Heart left ventricle (tissue), 16 donors: Measurements from ENCODE around the gene CYSRT1. TPM values are rescaled to one million over a fixed set of nuclear protein-coding genes. Genes with fewer than 3 reads are reported as not detected.

Experiments
- ATAC-seq, 4 donors: fragments of 200-7000 bp; cut with Tn5 transposase; one replicate each; pipeline ENCODE4 v1.9.1; 2020 to 2022; ENCODE audit warnings: moderate library complexity in 4 of 4, mild to moderate bottlenecking in 3 of 4, moderate number of reproducible peaks in 1 of 4
- DNase-seq, 5 donors: peaks; one replicate each; pipeline ENCODE4 v3.0.0-alpha.2; 2020
- H3K27ac ChIP-seq, 12 donors: fragments of 200-600 bp; sonication (generic) in 4 of 12; one replicate each; pipeline versions ENCODE4 v1.5.0 to v1.8.0; 2016 to 2022; ENCODE audit warnings: mild to moderate bottlenecking in 2 of 12
- H3K27me3 ChIP-seq, 9 donors: fragments of 200-600 bp; sonication (generic) in 2 of 9; one replicate each; pipeline versions ENCODE4 v1.5.1 to v1.8.0; 2016 to 2022; ENCODE audit warnings: mild to moderate bottlenecking in 3 of 9
- H3K36me3 ChIP-seq, 9 donors: fragments of 200-600 bp; sonication (generic) in 2 of 9; one replicate each; pipeline versions ENCODE4 v1.5.0 to v1.8.0; 2018 to 2022; ENCODE audit warnings: mild to moderate bottlenecking in 2 of 9
- H3K4me1 ChIP-seq, 12 donors: fragments of 200-600 bp; sonication (generic) in 4 of 12; one replicate each; pipeline versions ENCODE4 v1.5.0 to v1.8.0; 2016 to 2022; ENCODE audit warnings: mild to moderate bottlenecking in 3 of 12
- H3K4me3 ChIP-seq, 12 donors: fragments of 200-600 bp; sonication (generic) in 4 of 12; one replicate each; pipeline versions ENCODE4 v1.5.0 to v1.8.0; 2017 to 2022; ENCODE audit warnings: mild to moderate bottlenecking in 9 of 12, moderate library complexity in 4 of 12
- H3K9me3 ChIP-seq, 12 donors: fragments of 200-600 bp; sonication (generic) in 4 of 12; one replicate each; pipeline versions ENCODE4 v1.5.0 to v1.8.0; 2016 to 2022; ENCODE audit warnings: mild to moderate bottlenecking in 1 of 12
- POLR2A ChIP-seq, 2 donors: fragments of 450-650 bp; IDR thresholded peaks; one replicate each; pipeline ENCODE4 v1.6.1; 2017; ENCODE audit warnings: antibody characterized with exemption in 2 of 2, mild to moderate bottlenecking in 2 of 2, moderate library complexity in 2 of 2
- WGBS, 4 donors: extraction: QIAGEN DNeasy Blood & Tissue Kit in 2 of 4; methylation state at CpG; one replicate each; pipeline versions ENCODE4 v1.1.5 to v1.1.7; 2013 to 2018; 5-methylcytosine and 5-hydroxymethylcytosine counted together
- intact Hi-C, 10 donors: fragments of 100-400 bp; cut with DNase I; formaldehyde crosslinking; loops; one replicate each; pipeline versions ENCODE4 v1.11.1 to v1.14.2; 2022
- polyA plus RNA-seq, 2 donors: library from polyadenylated mRNA; stranded (reverse); fragments of 200-250 nt; gene quantifications; one replicate each; pipeline ENCODE4 v1.2.3, GENCODE V29; 2013
- total RNA-seq, 9 donors: library from RNA; depleted of rRNA in 2 of 9; stranded (reverse); fragments of >200 nt in 2 of 9; fragmentation: NEBNext Ultra II Directional in 3 of 9; extraction: Animal tissue kit (Norgen Biotek cat#: 25700) in 3 of 9; gene quantifications; one replicate each; pipeline versions ENCODE4 v1.1.0 to v1.2.4, GENCODE V29; 2016 to 2023
- TF ChIP-seq, protein P1 (sequence below), 12 donors: fragments of 200-600 bp; sonication (generic) in 4 of 12; IDR thresholded peaks; one replicate each; pipeline versions ENCODE4 v1.5.0 to v1.8.0; 2018 to 2022; ENCODE audit warnings: antibody characterized with exemption in 12 of 12, mild to moderate bottlenecking in 5 of 12
- donor health status: ischemic (EF 13 %, LVEDD 7.1; RV severe dilation, severe dysfunction).
- donor health status: healthy with polysubstance abuse.
- donor health status: DM: no; HTN: yes; CAD: no.
- donor health status: DM: no; HTN: no; CAD: no.
- donor health status: ischemic (EF 25% LVEDD 6.9; RV normal size, moderate dysfunction).
- donor health status: ischemic (EF 25% LVEDD 5.7; RV mildly dilated, moderate dysfunction).
- donor health status: healthy.
- donor health status: DM: yes; HTN: yes; CAD: no.
- donor health status: ischemic (EF 35%, LVEDD 5.7; RV mildly dilated, moderate dysfunction).
- donor health status: nonischemic (EF 11% LVEDD 7.7; RV severe dilation, severe dysfunction).
- donor health status: DM: yes; HTN: yes; CAD: no.
- donor health status: PGD.
- donor health status: ischemic (EF 29% LVEDD 5.4; RV normal size, mild dysfunction).
- donor health status: nonischemic (EF 23%, LVEDD 6.1; RV moderate dilation, normal function).

CYSRT1 gene
- total and polyA plus RNA-seq, 11 donors: 0.14 to 0.61 (median 0.27) TPM; not detected in 3

DNA sequence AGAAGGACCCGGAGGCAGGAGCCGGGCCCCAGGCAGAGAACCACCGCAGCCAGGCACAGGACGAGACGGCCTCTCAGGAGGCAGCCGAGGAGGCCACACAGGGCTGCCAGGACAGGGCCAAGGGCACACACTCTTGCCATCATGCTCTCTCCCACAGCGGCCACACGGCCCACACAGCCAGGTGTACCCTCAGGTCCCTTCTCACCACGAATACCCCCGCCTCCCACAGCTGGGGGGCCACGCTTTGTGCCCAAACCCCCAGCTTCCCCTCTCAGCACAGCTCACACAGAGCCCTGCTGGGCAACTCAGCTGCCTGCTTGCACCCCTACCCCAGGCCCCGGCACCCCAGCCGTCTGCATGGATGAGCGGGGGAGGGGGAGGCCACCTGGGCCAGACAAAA is 31.2 kb upstream of the CYSRT1 start:
- no peaks in the 10 kb centered on the region for H3K27me3 ChIP-seq
- 81 to 90% (median 84%) methylated on average over 10 to 14 of the region's 14 CpGs for WGBS, 4 donors
- ATAC-seq (no peak), DNase-seq (no peak)
- H3K9me3 ChIP-seq: no peaks in the 10 kb centered on the region
- peak overlapping the region; percentile 26 to 89 (median 66) for H3K27ac ChIP-seq
- peaks cover 11 to 90% (median 63%) of the 10 kb centered on the region in 12 donors for H3K4me1 ChIP-seq
- TF ChIP-seq, protein P1, sequence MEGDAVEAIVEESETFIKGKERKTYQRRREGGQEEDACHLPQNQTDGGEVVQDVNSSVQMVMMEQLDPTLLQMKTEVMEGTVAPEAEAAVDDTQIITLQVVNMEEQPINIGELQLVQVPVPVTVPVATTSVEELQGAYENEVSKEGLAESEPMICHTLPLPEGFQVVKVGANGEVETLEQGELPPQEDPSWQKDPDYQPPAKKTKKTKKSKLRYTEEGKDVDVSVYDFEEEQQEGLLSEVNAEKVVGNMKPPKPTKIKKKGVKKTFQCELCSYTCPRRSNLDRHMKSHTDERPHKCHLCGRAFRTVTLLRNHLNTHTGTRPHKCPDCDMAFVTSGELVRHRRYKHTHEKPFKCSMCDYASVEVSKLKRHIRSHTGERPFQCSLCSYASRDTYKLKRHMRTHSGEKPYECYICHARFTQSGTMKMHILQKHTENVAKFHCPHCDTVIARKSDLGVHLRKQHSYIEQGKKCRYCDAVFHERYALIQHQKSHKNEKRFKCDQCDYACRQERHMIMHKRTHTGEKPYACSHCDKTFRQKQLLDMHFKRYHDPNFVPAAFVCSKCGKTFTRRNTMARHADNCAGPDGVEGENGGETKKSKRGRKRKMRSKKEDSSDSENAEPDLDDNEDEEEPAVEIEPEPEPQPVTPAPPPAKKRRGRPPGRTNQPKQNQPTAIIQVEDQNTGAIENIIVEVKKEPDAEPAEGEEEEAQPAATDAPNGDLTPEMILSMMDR (IDR thresholded peaks at IDR 0.05): no peak
- no peak for TF ChIP-seq POLR2A (IDR thresholded peaks at IDR 0.05)
- peak overlapping the region in 2 of 12 donors; percentile 33 to 37 for H3K4me3 ChIP-seq
- H3K36me3 ChIP-seq: peaks cover 0 to 30% (median 24%) of the 10 kb centered on the region in 9 donors
- intact Hi-C loops: loop anchor here in 1 of 10 donors (5.0 kb wide), 1 partner anchor 34 kb away; the partner anchor contains the start of genes CYSRT1 and RNF224

DNA sequence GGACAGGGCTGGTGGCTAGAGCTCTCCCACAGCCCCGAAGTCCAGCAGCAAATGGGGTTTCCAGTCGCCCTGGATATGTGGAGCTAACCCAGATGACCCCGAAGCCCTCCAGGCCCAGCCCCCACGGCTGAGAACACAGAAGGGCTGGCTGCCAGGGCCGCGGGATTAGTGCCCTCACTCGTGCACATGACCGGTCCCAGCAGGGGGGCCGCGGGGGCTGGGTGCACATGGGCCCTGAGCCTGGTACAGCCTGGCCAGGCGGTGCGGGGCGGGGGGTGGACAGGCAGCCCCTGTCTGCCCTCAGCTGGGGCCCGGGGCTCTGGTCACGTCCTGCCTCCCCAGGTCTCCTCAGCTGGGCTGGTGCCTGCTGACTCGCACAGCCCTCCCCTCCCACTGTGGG is 30.6 kb upstream of the CYSRT1 start:
- peaks cover 0 to 30% (median 24%) of the 10 kb centered on the region in 9 donors for H3K36me3 ChIP-seq
- no peaks in the 10 kb centered on the region for H3K27me3 ChIP-seq
- H3K9me3 ChIP-seq: no peaks in the 10 kb centered on the region
- DNase-seq (peak; percentile 68 to 92 (median 80)), ATAC-seq (peak; percentile 63 to 90 (median 76))
- 24 to 50% (median 45%) methylated on average over 3 to 16 of the region's 16 CpGs for WGBS, 4 donors
- TF ChIP-seq, protein P1 (IDR thresholded peaks at IDR 0.05): no peak
- TF ChIP-seq POLR2A (IDR thresholded peaks at IDR 0.05): no peak
- intact Hi-C loops: loop anchor here in 1 of 10 donors (5.0 kb wide), 1 partner anchor 33 kb away; the partner anchor contains the start of genes CYSRT1 and RNF224
- H3K27ac ChIP-seq: peak overlapping the region; percentile 26 to 89 (median 66)
- H3K4me3 ChIP-seq: peak overlapping the region in 6 of 12 donors; percentile 10 to 37 (median 30)
- peaks cover 13 to 90% (median 66%) of the 10 kb centered on the region in 12 donors for H3K4me1 ChIP-seq

DNA sequence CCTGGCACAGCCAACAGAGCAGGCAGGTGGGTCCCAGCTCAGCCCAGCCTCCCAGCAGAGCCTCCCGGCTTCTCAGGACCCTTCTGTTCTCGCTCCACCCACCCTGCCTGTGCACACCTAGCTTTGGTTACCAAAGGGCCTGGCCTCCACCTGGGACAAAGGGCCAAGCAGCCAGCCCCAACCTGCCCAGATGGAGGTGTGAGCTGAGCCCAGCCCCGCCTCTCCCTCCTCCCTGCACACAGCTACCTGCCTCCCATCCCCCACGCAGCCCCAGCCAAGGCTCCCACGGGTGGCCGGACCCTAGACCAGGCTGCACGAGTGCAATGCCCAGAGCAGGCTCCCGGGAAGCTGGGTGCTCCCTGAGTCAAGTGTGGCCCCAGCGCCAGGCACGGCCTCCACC is 30.1 kb upstream of the CYSRT1 start:
- intact Hi-C loops: loop anchor here in 1 of 10 donors (5.0 kb wide), 1 partner anchor 32 kb away; the partner anchor contains the start of genes CYSRT1 and RNF224

More for the DNA sequence above, 30.1 kb upstream of the CYSRT1 start:
- peaks cover 0 to 27% (median 22%) of the 10 kb centered on the region in 9 donors for H3K36me3 ChIP-seq
- DNase-seq (no peak), ATAC-seq (no peak)
- no peaks in the 10 kb centered on the region for H3K9me3 ChIP-seq
- TF ChIP-seq POLR2A (IDR thresholded peaks at IDR 0.05): no peak
- TF ChIP-seq, protein P1 (IDR thresholded peaks at IDR 0.05): no peak
- peaks cover 12 to 90% (median 65%) of the 10 kb centered on the region in 12 donors for H3K4me1 ChIP-seq
- no peaks in the 10 kb centered on the region for H3K27me3 ChIP-seq
- WGBS, 4 donors: 71 to 87% (median 75%) methylated on average over 4 to 10 of the region's 10 CpGs
- peak overlapping the region in 11 of 12 donors; percentile 38 to 89 (median 70) for H3K27ac ChIP-seq
- H3K4me3 ChIP-seq: peak overlapping the region in 4 of 12 donors; percentile 12 to 37 (median 30)
